ENCODE data around the gene DDB1.
A peak's percentile ranks its signal among the peaks of the same experiment; 100 is the strongest.

The DDB1 gene

GRCh38 chr11:61334434-61335354, 1.8 kb upstream of the DDB1 start:
- DNase-seq: peak; percentile 86

GRCh38 chr11:61333550-61334433, 887 bp upstream of the DDB1 start:
- no peak for DNase-seq

GRCh38 chr11:61332281-61332796, 566 bp downstream of the DDB1 start:
- DNase-seq: no peak

- no peak for DNase-seq
Observed at GRCh38 chr11:61331651-61332050, 1.3 kb downstream of the DDB1 start.

GRCh38 chr11:61329871-61330270, 3.0 kb downstream of the DDB1 start:
- DNase-seq: no peak

GRCh38 chr11:61328351-61328750, 4.6 kb downstream of the DDB1 start:
- no peak for DNase-seq

GRCh38 chr11:61327669-61328071, 5.2 kb downstream of the DDB1 start:
- DNase-seq: no peak

- no peak for DNase-seq
Observed at GRCh38 chr11:61325649-61326414, 7.1 kb downstream of the DDB1 start.

- DNase-seq: no peak
Observed at GRCh38 chr11:61315260-61315659, 17.6 kb downstream of the DDB1 start.

- DNase-seq: no peak
Observed at GRCh38 chr11:61310749-61311148, 22.2 kb downstream of the DDB1 start.

- DNase-seq: no peak
Observed at GRCh38 chr11:61309739-61310138, 23.2 kb downstream of the DDB1 start.

- no peak for DNase-seq
Observed at GRCh38 chr11:61309141-61309540, 23.8 kb downstream of the DDB1 start.

- DNase-seq: no peak
Observed at GRCh38 chr11:61307354-61307753, 25.6 kb downstream of the DDB1 start.

GRCh38 chr11:61306221-61306620, 26.7 kb downstream of the DDB1 start:
- no peak for DNase-seq

- DNase-seq: no peak
Observed at GRCh38 chr11:61305417-61305816, 27.5 kb downstream of the DDB1 start.

- no peak for DNase-seq
Observed at GRCh38 chr11:61303725-61304124, 29.2 kb downstream of the DDB1 start.

GRCh38 chr11:61302550-61302949, 30.4 kb downstream of the DDB1 start:
- no peak for DNase-seq

- no peak for DNase-seq
Observed at GRCh38 chr11:61298663-61299244, 34.2 kb downstream of the DDB1 start.

- peak; percentile 72 for DNase-seq
Observed at GRCh38 chr11:61297746-61298145, 35.2 kb downstream of the DDB1 start.

- no peak for DNase-seq
Observed at GRCh38 chr11:61297341-61297740, 35.6 kb downstream of the DDB1 start.

- DNase-seq: no peak
Observed at GRCh38 chr11:61295596-61295926, 37.3 kb downstream of the DDB1 start.

All from islet precursor cell (in vitro differentiated cells).